ENCODE data around the gene RAI1. TPM values are rescaled to one million over a fixed set of nuclear protein-coding genes. Genes with fewer than 3 reads are reported as not detected.
A peak's percentile ranks its signal among the peaks of the same experiment; 100 is the strongest.

Gene RAI1
- total and polyA plus RNA-seq, 2 of the 13 experiments (the other 11 are each of a cell fraction or from before 2014, with no cell fraction given): 3.4 to 5.2 TPM

GRCh38 chr17:17839791-17840707 lies 158.8 kb downstream of the RAI1 start (continued):
- TF ChIP-seq ZNF484 (CRISPR knock-in tag; IDR thresholded peaks at IDR 0.05; ENCODE audit: borderline replicate concordance, low read depth): no peak
- 0 out of 2 replicates have a peak, but pooled peaks have one; percentile 36 for TF ChIP-seq ZNF761 (CRISPR knock-in tag; conservative IDR thresholded peaks at IDR 0.05)
- no peak for TF ChIP-seq STAT6 (CRISPR knock-in tag; IDR thresholded peaks at IDR 0.05; ENCODE audit: borderline replicate concordance)
- TF ChIP-seq ZNF431 (CRISPR knock-in tag; IDR thresholded peaks at IDR 0.05; ENCODE audit: borderline replicate concordance, low read depth): peak; percentile 74
- TF ChIP-seq KDM1A (CRISPR knock-in tag; IDR thresholded peaks at IDR 0.05): peak; percentile 99
- no peak for TF ChIP-seq ZNF777 (CRISPR knock-in tag; IDR thresholded peaks at IDR 0.05)
- no peak for TF ChIP-seq ZNF503 (CRISPR knock-in tag; IDR thresholded peaks at IDR 0.05)
- peak; percentile 61; the same call in 1 of the 2 replicates for TF ChIP-seq ZNF709 (CRISPR knock-in tag; IDR thresholded peaks at IDR 0.05)
- 0 out of 2 replicates have a peak, but pooled peaks have one; percentile 36 for TF ChIP-seq ZNF530 (CRISPR knock-in tag; IDR thresholded peaks at IDR 0.05; ENCODE audit: low read depth)
- TF ChIP-seq ZC3H4 (CRISPR knock-in tag; IDR thresholded peaks at IDR 0.05; ENCODE audit: borderline replicate concordance): no peak
- TF ChIP-seq ZNF644 (CRISPR knock-in tag; IDR thresholded peaks at IDR 0.05; ENCODE audit: low read depth): no peak
- no peak for TF ChIP-seq CHCHD3 (CRISPR knock-in tag; IDR thresholded peaks at IDR 0.05)
- peak; percentile 62 for TF ChIP-seq TARDBP (CRISPR knock-in tag; IDR thresholded peaks at IDR 0.05)
- TF ChIP-seq EEA1 (CRISPR knock-in tag; IDR thresholded peaks at IDR 0.05; ENCODE audit: borderline replicate concordance): no peak; the same call in 1 of the 2 replicates
- TF ChIP-seq ZNF891 (CRISPR knock-in tag; IDR thresholded peaks at IDR 0.05): no peak
- TF ChIP-seq ISX (CRISPR knock-in tag; conservative IDR thresholded peaks at IDR 0.05): no peak
- TF ChIP-seq MLX (CRISPR knock-in tag; IDR thresholded peaks at IDR 0.05): peak; percentile 94
- TF ChIP-seq SYNCRIP (IDR thresholded peaks at IDR 0.05; ENCODE audit: insufficient read depth, low read depth, low read length): no peak
- TF ChIP-seq ZNF619 (CRISPR knock-in tag; IDR thresholded peaks at IDR 0.05): no peak
- TF ChIP-seq CREB3 (CRISPR knock-in tag; IDR thresholded peaks at IDR 0.05): no peak
- peak; percentile 67 for TF ChIP-seq HNRNPLL (IDR thresholded peaks at IDR 0.05; ENCODE audit: low read depth, low read length, poor library complexity, severe bottlenecking)
- TF ChIP-seq PRPF4 (IDR thresholded peaks at IDR 0.05; ENCODE audit: low read depth, low read length, poor library complexity, severe bottlenecking): no peak
- TF ChIP-seq ZSCAN31 (CRISPR knock-in tag; IDR thresholded peaks at IDR 0.05; ENCODE audit: low read depth): peak; percentile 80; the same call in 1 of the 2 replicates
- no peak for TF ChIP-seq PAWR (CRISPR knock-in tag; IDR thresholded peaks at IDR 0.05; ENCODE audit: borderline replicate concordance)

Measured in HepG2 (cell line).